HG03025 (cell line): Measurements from ENCODE around the gene ARHGEF1.

Experiments used
- ATAC-seq: cut with Tn5 transposase; IDR thresholded peaks from one replicate; pipeline ENCODE4 v1.9.1; 2021; ENCODE audit warnings: mild to moderate bottlenecking, moderate library complexity; ENCODE audit not compliant: unreplicated experiment, low FRiP score

Gene ARHGEF1

GRCh38 chr19:41941410-41942202 is 58.6 kb downstream of the ARHGEF1 start:
- no peak for ATAC-seq

GRCh38 chr19:41944336-41944735 is 61.4 kb downstream of the ARHGEF1 start:
- ATAC-seq, result no peak

- peak; percentile 59 for ATAC-seq
Measured at GRCh38 chr19:41945135-41945766, 62.3 kb downstream of the ARHGEF1 start.

GRCh38 chr19:41947091-41947490 is 64.1 kb downstream of the ARHGEF1 start:
- ATAC-seq, result no peak

GRCh38 chr19:41951686-41952172 is 68.7 kb downstream of the ARHGEF1 start:
- no peak for ATAC-seq

- no peak for ATAC-seq
Measured at GRCh38 chr19:41955521-41955920, 72.5 kb downstream of the ARHGEF1 start.

GRCh38 chr19:41956621-41957020 is 73.6 kb downstream of the ARHGEF1 start:
- no peak for ATAC-seq
